GM19239 (cell line): Measurements from ENCODE around the gene DGKB.
A peak's percentile ranks its signal among the peaks of the same experiment; 100 is the strongest.

Experiments used
- DNase-seq: peaks from one replicate; pipeline ENCODE4 v3.0.0; 2011; ENCODE audit warnings: low spot score; ENCODE audit not compliant: insufficient read length
- FAIRE-seq: peaks from 2 replicates; lab custom pipeline; 2011; peaks lifted over from hg19 to GRCh38; lab: Jason Lieb, UNC

The DGKB gene

GRCh38 chr7:14766747-14767146 is 135.8 kb downstream of the DGKB start:
- DNase-seq = no peak

DNA sequence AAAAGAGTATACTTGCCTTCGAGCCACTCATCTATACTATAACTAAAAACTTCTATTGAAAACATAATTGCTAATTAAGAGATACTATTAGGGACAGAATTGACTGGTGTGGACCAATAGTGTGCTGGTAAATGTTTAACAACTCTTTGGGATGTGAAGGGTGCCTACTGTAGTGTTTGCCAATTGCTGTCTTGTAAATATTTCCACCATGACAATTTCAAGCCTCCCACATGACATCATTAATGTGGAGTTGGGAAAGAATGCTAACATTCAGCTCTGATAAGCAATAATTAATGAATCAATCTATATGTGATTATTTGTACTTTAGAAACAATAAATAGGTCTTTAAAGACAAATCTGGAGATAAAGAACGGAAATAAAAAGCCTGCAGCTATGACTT is 136.8 kb downstream of the DGKB start:
- FAIRE-seq (no peak), DNase-seq (no peak)

More at GRCh38 chr7:14766747-14767146, 135.8 kb downstream of the DGKB start:
- no peak for FAIRE-seq

- FAIRE-seq = no peak
- no peak for DNase-seq
Measured at GRCh38 chr7:14762561-14762960, 140.0 kb downstream of the DGKB start.

- DNase-seq (no peak), FAIRE-seq (no peak)
Measured at GRCh38 chr7:14761510-14762296, 140.8 kb downstream of the DGKB start.

- DNase-seq = no peak
- FAIRE-seq = no peak
Measured at GRCh38 chr7:14760730-14761478, 141.6 kb downstream of the DGKB start.

- no peak for DNase-seq
- FAIRE-seq = no peak
Measured at GRCh38 chr7:14759785-14760184, 142.8 kb downstream of the DGKB start.

DNA sequence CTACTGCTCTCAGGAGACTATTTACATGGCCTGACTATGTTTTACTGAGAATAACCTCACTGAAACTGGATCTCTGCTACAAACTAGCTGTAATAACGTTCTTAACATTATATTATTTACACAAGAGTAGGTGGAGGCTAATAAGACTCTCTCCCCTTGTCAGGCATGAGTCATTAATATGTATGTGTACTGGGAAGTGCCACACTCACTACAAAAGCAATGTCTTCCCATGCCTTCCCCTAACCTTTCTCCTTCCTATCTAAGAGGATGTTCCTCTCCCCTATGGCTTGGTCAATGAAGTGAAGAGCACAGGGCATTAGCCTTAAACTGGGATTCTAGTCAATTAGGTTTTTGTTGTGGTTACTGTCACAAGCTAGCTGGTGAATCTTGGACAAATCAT is 147.9 kb downstream of the DGKB start:
- DNase-seq = no peak

DNA sequence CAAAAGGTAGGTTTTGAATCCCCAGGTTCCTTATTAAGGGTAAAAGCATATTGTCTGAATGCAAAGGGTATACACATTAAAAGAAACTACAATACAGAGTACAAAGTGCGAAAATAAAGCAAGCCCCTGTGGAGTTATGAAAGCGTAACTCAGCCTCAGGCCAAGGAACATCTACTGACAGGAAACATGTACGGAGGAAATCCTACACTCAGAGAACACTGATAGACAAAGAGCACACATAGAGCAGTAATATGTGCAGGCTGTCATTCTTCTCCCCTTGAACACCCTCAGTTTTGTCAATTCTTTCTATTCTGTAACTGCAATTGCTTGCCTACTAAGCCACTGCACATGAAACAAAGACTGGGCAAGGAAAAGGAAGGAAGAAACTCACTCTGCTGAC is 150.2 kb downstream of the DGKB start:
- FAIRE-seq = no peak
- DNase-seq = no peak

More for the DNA sequence above, 147.9 kb downstream of the DGKB start:
- FAIRE-seq = no peak

GRCh38 chr7:14751461-14751860 is 151.1 kb downstream of the DGKB start:
- no peak for DNase-seq
- FAIRE-seq = no peak

GRCh38 chr7:14748461-14748860 is 154.1 kb downstream of the DGKB start:
- DNase-seq (no peak), FAIRE-seq (no peak)

DNA sequence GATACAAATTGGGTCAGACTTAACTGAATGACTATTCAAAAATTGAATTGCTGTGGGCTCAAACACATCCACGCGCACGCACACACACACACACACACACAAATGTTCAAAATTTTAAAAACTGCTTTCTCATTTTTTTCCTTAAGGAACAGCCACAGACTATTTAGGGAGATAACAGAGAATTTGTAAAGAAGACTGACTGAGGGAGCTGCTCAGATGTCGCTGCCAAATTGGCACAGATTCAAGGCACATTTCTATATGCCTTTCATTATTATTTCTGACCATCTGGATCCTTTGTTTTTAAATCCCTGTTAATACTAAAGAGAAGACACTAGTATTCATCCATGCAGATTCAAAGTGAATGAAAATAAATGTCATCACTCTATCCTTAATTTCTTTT is 154.8 kb downstream of the DGKB start:
- DNase-seq = no peak
- no peak for FAIRE-seq

- DNase-seq (no peak), FAIRE-seq (no peak)
Measured at GRCh38 chr7:14745076-14745475, 157.5 kb downstream of the DGKB start.

DNA sequence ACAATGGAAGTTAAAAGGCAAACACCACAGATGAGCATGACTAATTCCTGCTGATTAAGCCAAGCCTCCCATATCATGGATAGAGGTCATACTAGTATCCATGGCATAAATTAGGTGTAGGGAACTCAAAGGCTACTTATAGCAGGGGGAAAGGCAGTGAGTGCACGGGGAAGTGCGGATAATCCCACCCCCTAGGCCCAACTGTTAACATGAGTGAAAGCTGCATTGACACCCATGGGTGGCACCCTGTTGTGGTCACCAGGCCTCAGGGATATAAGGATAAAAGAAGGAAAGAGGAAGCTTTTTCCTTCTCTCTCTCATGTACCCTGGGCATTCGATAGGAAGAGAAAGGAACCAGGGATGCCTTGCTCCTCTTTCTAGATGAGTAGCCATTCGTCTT is 161.9 kb downstream of the DGKB start:
- FAIRE-seq (no peak), DNase-seq (no peak)

DNA sequence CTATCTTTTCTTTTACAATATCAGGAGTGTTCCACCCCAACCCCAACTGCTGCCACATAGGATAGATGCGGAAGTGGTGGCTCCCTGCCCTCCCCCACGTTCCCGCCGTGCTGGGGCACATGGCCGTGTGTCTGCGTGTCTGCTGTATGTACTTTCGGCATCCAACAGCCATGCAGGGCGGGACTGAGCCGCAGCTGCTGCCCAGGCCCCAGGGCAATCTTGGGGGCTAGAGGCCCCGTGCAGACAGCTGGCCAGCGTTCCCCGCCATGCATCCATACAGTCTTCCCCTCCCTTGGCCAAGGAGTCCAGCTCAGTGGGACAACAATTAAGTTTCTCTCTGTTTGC is 162.7 kb downstream of the DGKB start:
- DNase-seq (no peak), FAIRE-seq (no peak)

- DNase-seq (no peak), FAIRE-seq (no peak)
Measured at GRCh38 chr7:14739168-14739840, 163.2 kb downstream of the DGKB start.

GRCh38 chr7:14738086-14738485 is 164.5 kb downstream of the DGKB start:
- FAIRE-seq (no peak), DNase-seq (no peak)

DNA sequence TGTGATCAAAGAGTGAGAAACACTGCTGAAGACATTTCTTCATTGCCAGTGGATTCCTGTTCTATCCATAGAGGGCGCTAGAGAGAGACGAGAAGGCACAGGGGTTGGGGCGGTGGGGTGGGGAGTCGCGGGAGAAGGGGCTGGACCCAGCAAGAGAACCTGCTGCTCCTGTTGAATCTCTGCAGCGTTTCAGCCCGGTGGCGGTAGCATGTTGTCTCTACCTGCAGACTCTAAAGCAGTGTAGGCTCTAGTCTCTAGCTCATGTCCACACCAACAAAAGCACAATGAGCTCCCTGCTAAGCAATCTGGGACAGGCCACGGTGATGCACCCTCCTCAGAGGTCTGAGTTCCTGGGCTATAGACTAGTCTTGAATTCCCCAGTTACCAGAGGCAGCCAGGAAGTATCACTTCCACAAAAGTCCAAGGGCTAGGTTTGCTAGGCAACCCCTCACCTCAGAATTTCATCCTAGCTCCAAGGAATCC is 167.7 kb downstream of the DGKB start:
- no peak for FAIRE-seq
- DNase-seq = no peak

DNA sequence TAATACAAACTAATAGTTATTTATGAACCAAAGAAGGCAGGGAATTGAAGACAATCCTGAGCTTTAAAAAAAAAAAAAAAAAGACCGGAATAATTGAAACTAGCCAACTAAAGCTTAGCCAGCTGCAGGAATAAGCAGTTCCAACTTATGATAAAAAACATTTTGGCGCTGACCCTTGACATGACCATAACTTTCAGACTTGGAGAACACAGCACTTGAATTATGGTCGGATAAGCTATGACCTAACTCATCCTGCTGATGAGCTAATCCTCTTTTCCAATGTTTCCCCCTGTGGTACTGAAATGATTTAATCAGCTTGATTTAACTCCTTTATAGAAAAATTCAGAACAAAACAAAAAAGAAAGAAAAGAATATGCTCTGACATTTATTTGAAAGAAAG is 181.8 kb downstream of the DGKB start:
- FAIRE-seq (no peak), DNase-seq (no peak)

- DNase-seq = no peak
- FAIRE-seq = no peak
Measured at GRCh38 chr7:14717816-14718215, 184.7 kb downstream of the DGKB start.

DNA sequence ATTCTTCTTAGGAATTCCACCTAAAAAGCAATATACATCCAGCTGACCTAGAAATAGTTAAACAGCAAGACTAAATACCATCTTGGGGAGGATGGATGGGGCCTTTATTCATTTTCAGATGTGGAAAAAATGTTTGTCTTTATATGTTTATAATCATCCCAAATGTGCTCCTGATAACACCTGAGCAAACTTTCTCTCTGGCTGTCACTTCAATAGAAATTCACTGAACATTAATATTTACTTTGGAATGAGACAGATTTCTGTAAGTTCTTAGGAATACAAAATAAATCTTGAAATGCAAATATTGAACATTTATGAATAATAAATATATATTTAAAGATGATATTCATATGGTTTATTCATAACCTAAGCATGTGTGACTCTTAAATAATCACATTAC is 185.4 kb downstream of the DGKB start:
- no peak for FAIRE-seq
- DNase-seq = no peak

- FAIRE-seq (peak; percentile 88), DNase-seq (no peak)
Measured at GRCh38 chr7:14714161-14714728, 188.3 kb downstream of the DGKB start.
